T-helper 1 cell treated with Interleukin-12 subunit alpha and Interleukin-12 subunit beta and Interleukin-4 antibody, amounts not matched to agents 30 ng/mL and 1 ng/mL, for 36 hours (primary cell): ENCODE results near the gene MB. TPM values are rescaled to one million over a fixed set of nuclear protein-coding genes. Genes with fewer than 3 reads are reported as not detected.

Experiments used
- intact Hi-C: fragments of 100-400 bp; cut with micrococcal nuclease; formaldehyde crosslinking; loops from one replicate; pipeline ENCODE4 v1.15.1; 2024
- total RNA-seq: library from RNA; stranded (reverse); gene quantifications from 2 replicates; pipeline ENCODE4 v1.2.3, GENCODE V29; 2022

Gene MB
- total RNA-seq, 1 donor from 2014 or later: 0.61 TPM

- intact Hi-C loops: no loop called here
Observed at GRCh38 chr22:35638410-35638809, 21.3 kb upstream of the MB start.

GRCh38 chr22:35638001-35638400 is 20.9 kb upstream of the MB start:
- intact Hi-C loops: no loop called here

GRCh38 chr22:35637254-35637653 is 20.1 kb upstream of the MB start:
- intact Hi-C loops: no loop called here

GRCh38 chr22:35634943-35635540 is 17.9 kb upstream of the MB start:
- intact Hi-C loops: no loop called here

GRCh38 chr22:35634015-35634414 is 16.9 kb upstream of the MB start:
- intact Hi-C loops: no loop called here

GRCh38 chr22:35633520-35633919 is 16.4 kb upstream of the MB start:
- intact Hi-C loops: no loop called here

- intact Hi-C loops: no loop called here
Observed at GRCh38 chr22:35632935-35633334, 15.8 kb upstream of the MB start.

GRCh38 chr22:35631597-35631996 is 14.5 kb upstream of the MB start:
- intact Hi-C loops: no loop called here

- intact Hi-C loops: loop anchor here (1.0 kb wide), 1 partner anchor 17 kb away; the partner anchor contains the start of gene APOL6
Observed at GRCh38 chr22:35630891-35631290, 13.8 kb upstream of the MB start.

- intact Hi-C loops: loop anchor here (1.0 kb wide), 1 partner anchor 18 kb away; the partner anchor contains the start of gene APOL6
Observed at GRCh38 chr22:35630387-35630793, 13.3 kb upstream of the MB start.

GRCh38 chr22:35629406-35630216 is 12.5 kb upstream of the MB start:
- intact Hi-C loops: loop anchor here (1.0 to 5.0 kb wide), 3 partner anchors 19 to 438 kb away; partner anchors contain the start of gene APOL6

- intact Hi-C loops: loop anchor here (5.0 kb wide), 2 partner anchors 214 to 439 kb away; no protein-coding TSS in a partner anchor
Observed at GRCh38 chr22:35628732-35629131, 11.6 kb upstream of the MB start.

- intact Hi-C loops: loop anchor here (1.0 to 5.0 kb wide), 4 partner anchors 215 to 497 kb away; no protein-coding TSS in a partner anchor
Observed at GRCh38 chr22:35627267-35628041, 10.3 kb upstream of the MB start.

- intact Hi-C loops: loop anchor here (5.0 kb wide), 2 partner anchors 216 to 441 kb away; no protein-coding TSS in a partner anchor
Observed at GRCh38 chr22:35625763-35626432, 8.8 kb upstream of the MB start.

- intact Hi-C loops: no loop called here
Observed at GRCh38 chr22:35624547-35624946, 7.4 kb upstream of the MB start.

- intact Hi-C loops: loop anchor here (1.0 kb wide), 5 partner anchors 41 to 500 kb away; no protein-coding TSS in a partner anchor
Observed at GRCh38 chr22:35623885-35624284, 6.8 kb upstream of the MB start.

- intact Hi-C loops: no loop called here
Observed at GRCh38 chr22:35622191-35622913, 5.2 kb upstream of the MB start.

GRCh38 chr22:35621451-35621850 is 4.3 kb upstream of the MB start:
- intact Hi-C loops: no loop called here

GRCh38 chr22:35620624-35621251 is 3.6 kb upstream of the MB start:
- intact Hi-C loops: no loop called here
